ENCODE data around the gene CCNG1.

CCNG1 gene

DNA sequence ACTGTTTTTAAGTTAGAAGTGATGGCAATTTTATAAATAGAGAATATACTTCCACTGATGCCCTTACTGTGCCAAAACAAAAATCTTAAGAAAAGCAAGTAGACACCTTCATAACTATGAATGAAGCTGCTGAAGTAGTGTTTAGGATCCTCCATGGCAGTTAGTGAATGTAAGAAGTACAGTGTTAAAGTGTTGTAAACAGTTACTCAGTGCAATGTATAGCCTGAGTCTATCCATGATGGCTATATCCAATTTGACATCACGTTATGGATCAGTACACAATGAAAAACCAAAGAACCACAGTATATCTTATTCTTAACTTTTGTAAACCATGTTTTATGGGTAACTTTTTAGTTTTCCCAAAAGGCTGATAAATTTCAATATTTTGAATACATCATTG lies 7.1 kb downstream of the CCNG1 start:
- H3K36me3 ChIP-seq (ENCODE audit: insufficient read depth, low read length): peaks cover 84% of the 10 kb centered on the region
- TF ChIP-seq EZH2 (IDR thresholded peaks at IDR 0.05; ENCODE audit: borderline replicate concordance, low read depth, low read length, severe bottlenecking) (no peak), CTCF (IDR thresholded peaks at IDR 0.05; ENCODE audit: borderline replicate concordance, extremely low read depth, low read length, poor library complexity, severe bottlenecking) (no peak)
- peaks cover 3% of the 10 kb centered on the region; the same call in 1 of the 2 replicates for H4K20me1 ChIP-seq (ENCODE audit: insufficient read depth, low read length)
- H3K9ac ChIP-seq (ENCODE audit: low read depth, low read length): no peak overlapping the region
- H3K9me3 ChIP-seq (ENCODE audit: insufficient read depth, low read length, severe bottlenecking): no peaks in the 10 kb centered on the region
- peaks cover 32% of the 10 kb centered on the region for H3K79me2 ChIP-seq (ENCODE audit: insufficient read depth, low read length)
- no peak overlapping the region for H3K27ac ChIP-seq (ENCODE audit: low read length)
- DNase-seq (no peak), ATAC-seq (ENCODE audit: insufficient read depth, low read depth) (no peak)
- H2AFZ ChIP-seq (ENCODE audit: low read depth, low read length): no peak overlapping the region
- peaks cover 17% of the 10 kb centered on the region for H3K4me1 ChIP-seq (ENCODE audit: insufficient read depth, low read length)
- H3K27me3 ChIP-seq (ENCODE audit: insufficient read depth, low read length, poor library complexity): no peaks in the 10 kb centered on the region
- H3K4me2 ChIP-seq (ENCODE audit: insufficient read depth, low read length): no peak overlapping the region
- H3K4me3 ChIP-seq (ENCODE audit: low read depth in 1 of 2, low read length in 2 of 2): no peak overlapping the region

GRCh38 chr5:163445345-163445744 lies 8.0 kb downstream of the CCNG1 start:
- Histone ChIP-seq H3K4me2 (ENCODE audit: insufficient read depth, low read length) (no peak overlapping the region), H3K36me3 (ENCODE audit: insufficient read depth, low read length) (peaks cover 78% of the 10 kb centered on the region), H3K4me1 (ENCODE audit: insufficient read depth, low read length) (peaks cover 9% of the 10 kb centered on the region), H3K9ac (ENCODE audit: low read depth, low read length) (no peak overlapping the region), H3K27me3 (ENCODE audit: insufficient read depth, low read length, poor library complexity) (no peaks in the 10 kb centered on the region), H3K4me3 (ENCODE audit: low read depth in 1 of 2, low read length in 2 of 2) (no peak overlapping the region), H3K27ac (ENCODE audit: low read length) (no peak overlapping the region), H3K9me3 (ENCODE audit: insufficient read depth, low read length, severe bottlenecking) (no peaks in the 10 kb centered on the region), H2AFZ (ENCODE audit: low read depth, low read length) (no peak overlapping the region), H4K20me1 (ENCODE audit: insufficient read depth, low read length) (no peaks in the 10 kb centered on the region), H3K79me2 (ENCODE audit: insufficient read depth, low read length) (peaks cover 24% of the 10 kb centered on the region)
- DNase-seq (no peak), ATAC-seq (ENCODE audit: insufficient read depth, low read depth) (no peak)
- TF ChIP-seq CTCF (IDR thresholded peaks at IDR 0.05; ENCODE audit: borderline replicate concordance, extremely low read depth, low read length, poor library complexity, severe bottlenecking): no peak

GRCh38 chr5:163447191-163447590 lies 9.8 kb downstream of the CCNG1 start:
- Histone ChIP-seq H2AFZ (ENCODE audit: low read depth, low read length) (no peak overlapping the region), H3K4me1 (ENCODE audit: insufficient read depth, low read length) (no peaks in the 10 kb centered on the region), H3K9ac (ENCODE audit: low read depth, low read length) (no peak overlapping the region), H3K36me3 (ENCODE audit: insufficient read depth, low read length) (peaks cover 76% of the 10 kb centered on the region), H3K9me3 (ENCODE audit: insufficient read depth, low read length, severe bottlenecking) (no peaks in the 10 kb centered on the region), H3K27ac (ENCODE audit: low read length) (no peak overlapping the region), H3K4me3 (ENCODE audit: low read depth in 1 of 2, low read length in 2 of 2) (no peak overlapping the region), H3K4me2 (ENCODE audit: insufficient read depth, low read length) (no peak overlapping the region), H3K79me2 (ENCODE audit: insufficient read depth, low read length) (peaks cover 11% of the 10 kb centered on the region), H3K27me3 (ENCODE audit: insufficient read depth, low read length, poor library complexity) (no peaks in the 10 kb centered on the region), H4K20me1 (ENCODE audit: insufficient read depth, low read length) (no peaks in the 10 kb centered on the region)
- DNase-seq (no peak), ATAC-seq (ENCODE audit: insufficient read depth, low read depth) (no peak)
- no peak for TF ChIP-seq CTCF (IDR thresholded peaks at IDR 0.05; ENCODE audit: borderline replicate concordance, extremely low read depth, low read length, poor library complexity, severe bottlenecking)
- TF ChIP-seq EZH2 (IDR thresholded peaks at IDR 0.05; ENCODE audit: borderline replicate concordance, low read depth, low read length, severe bottlenecking): no peak

- H3K9me3 ChIP-seq (ENCODE audit: insufficient read depth, low read length, severe bottlenecking): no peaks in the 10 kb centered on the region
- peaks cover 75% of the 10 kb centered on the region for H3K36me3 ChIP-seq (ENCODE audit: insufficient read depth, low read length)
- no peak overlapping the region for H3K9ac ChIP-seq (ENCODE audit: low read depth, low read length)
- H4K20me1 ChIP-seq (ENCODE audit: insufficient read depth, low read length): no peaks in the 10 kb centered on the region
- H2AFZ ChIP-seq (ENCODE audit: low read depth, low read length): no peak overlapping the region
- no peak overlapping the region for H3K27ac ChIP-seq (ENCODE audit: low read length)
- TF ChIP-seq EZH2 (IDR thresholded peaks at IDR 0.05; ENCODE audit: borderline replicate concordance, low read depth, low read length, severe bottlenecking) (no peak), CTCF (IDR thresholded peaks at IDR 0.05; ENCODE audit: borderline replicate concordance, extremely low read depth, low read length, poor library complexity, severe bottlenecking) (no peak)
- no peaks in the 10 kb centered on the region for H3K4me1 ChIP-seq (ENCODE audit: insufficient read depth, low read length)
- H3K4me3 ChIP-seq (ENCODE audit: low read depth in 1 of 2, low read length in 2 of 2): no peak overlapping the region
- no peaks in the 10 kb centered on the region for H3K27me3 ChIP-seq (ENCODE audit: insufficient read depth, low read length, poor library complexity)
- ATAC-seq (ENCODE audit: insufficient read depth, low read depth) (no peak), DNase-seq (no peak)
- no peak overlapping the region for H3K4me2 ChIP-seq (ENCODE audit: insufficient read depth, low read length)
- H3K79me2 ChIP-seq (ENCODE audit: insufficient read depth, low read length): peaks cover 9% of the 10 kb centered on the region; the same call in 1 of the 2 replicates
Measured at GRCh38 chr5:163447875-163448274, 10.5 kb downstream of the CCNG1 start.
